GM23338 (cell line): ENCODE data around the gene KBTBD6. TPM values are rescaled to one million over a fixed set of nuclear protein-coding genes. Genes with fewer than 3 reads are reported as not detected.

Experiments used
- CREB1 ChIP-seq: fragments of 250-450 bp; sonication (Bioruptor Pico); IDR thresholded peaks from 2 replicates; pipeline ENCODE4 v1.5.0; 2020; ENCODE audit warnings: low read depth, mild to moderate bottlenecking, moderate library complexity
- EZH2 ChIP-seq: fragments of 200-600 bp; sonication (generic); IDR thresholded peaks from one replicate; pipeline ENCODE4 v1.8.0; 2017; ENCODE audit warnings: antibody characterized with exemption, mild to moderate bottlenecking, low read depth; ENCODE audit not compliant: unreplicated experiment
- EZH2phosphoT487 ChIP-seq: fragments of 200-600 bp; sonication (generic); IDR thresholded peaks from one replicate; pipeline ENCODE4 v1.8.1; 2018; ENCODE audit warnings: antibody characterized with exemption; ENCODE audit not compliant: unreplicated experiment
- JUNB ChIP-seq: IDR thresholded peaks from one replicate; pipeline ENCODE4 v1.6.1; 2016; ENCODE audit warnings: antibody characterized with exemption; ENCODE audit not compliant: unreplicated experiment
- NANOG ChIP-seq: IDR thresholded peaks from 2 replicates; pipeline ENCODE4 v1.6.1; 2016; ENCODE audit warnings: antibody characterized with exemption, borderline replicate concordance
- POLR2AphosphoS5 ChIP-seq: IDR thresholded peaks from 2 replicates; pipeline ENCODE4 v1.6.1; 2016; ENCODE audit warnings: antibody characterized with exemption, low read depth
- STAT1 ChIP-seq: IDR thresholded peaks from one replicate; pipeline ENCODE4 v1.6.1; 2016; ENCODE audit warnings: antibody characterized with exemption; ENCODE audit not compliant: unreplicated experiment
- ZNF114 ChIP-seq: fragments of 250-450 bp; sonication (Bioruptor Pico); IDR thresholded peaks from 2 replicates; pipeline ENCODE4 v1.5.0; 2020; ENCODE audit warnings: mild to moderate bottlenecking, moderate library complexity
- ZNF331 ChIP-seq: fragments of 250-450 bp; sonication (Bioruptor Pico); IDR thresholded peaks from 2 replicates; pipeline ENCODE4 v1.5.0; 2020; ENCODE audit warnings: low read depth, mild to moderate bottlenecking, moderate library complexity
- polyA plus RNA-seq: library from polyadenylated mRNA; unstranded; fragments of >200 nt; fragmentation: Nextera tagmentation; extraction: Ambion mirVana; gene quantifications from 2 replicates; pipeline ENCODE4 v1.2.1, GENCODE V29; 2016
- total RNA-seq: library from RNA; depleted of rRNA; stranded (reverse); fragments of >200 nt; shearing (Covaris generic); gene quantifications from 2 replicates; pipeline ENCODE4 v1.2.3, GENCODE V29; 2014
- TF ChIP-seq, protein P1 (sequence below): fragments of 250-450 bp; sonication (Bioruptor Pico); IDR thresholded peaks from 2 replicates; pipeline ENCODE4 v1.5.0; 2020; ENCODE audit warnings: mild to moderate bottlenecking, moderate library complexity
- TF ChIP-seq, protein P2 (sequence below): IDR thresholded peaks from 2 replicates; pipeline ENCODE4 v1.6.1; 2016; ENCODE audit warnings: antibody characterized with exemption
- TF ChIP-seq, protein P3 (sequence below): IDR thresholded peaks from one replicate; pipeline ENCODE4 v1.6.1; 2018; ENCODE audit warnings: antibody characterized with exemption; ENCODE audit not compliant: unreplicated experiment

The KBTBD6 gene
- total and polyA plus RNA-seq, 2 experiments from 2014 or later: 5.7 to 13.5 TPM

DNA sequence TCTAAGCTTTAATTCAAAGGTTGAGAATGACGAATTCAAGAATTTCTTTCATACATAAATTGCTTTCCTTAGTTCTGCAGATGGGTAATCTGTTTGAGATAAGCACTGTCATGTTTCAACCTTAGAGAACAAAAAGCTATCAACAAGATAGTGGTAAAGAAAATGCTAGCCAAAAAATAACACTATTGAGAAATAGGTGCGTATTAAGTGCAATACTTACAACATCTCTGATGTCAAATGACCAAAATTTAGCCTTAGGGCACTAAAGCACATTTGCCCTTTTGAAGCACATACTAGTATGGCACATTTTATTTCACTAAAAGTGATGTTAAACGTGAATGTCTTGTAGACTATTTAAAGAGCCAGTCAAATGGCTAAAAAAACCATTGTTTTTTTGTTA is 4.9 kb downstream of the KBTBD6 start (continued):
- TF ChIP-seq, protein P1, sequence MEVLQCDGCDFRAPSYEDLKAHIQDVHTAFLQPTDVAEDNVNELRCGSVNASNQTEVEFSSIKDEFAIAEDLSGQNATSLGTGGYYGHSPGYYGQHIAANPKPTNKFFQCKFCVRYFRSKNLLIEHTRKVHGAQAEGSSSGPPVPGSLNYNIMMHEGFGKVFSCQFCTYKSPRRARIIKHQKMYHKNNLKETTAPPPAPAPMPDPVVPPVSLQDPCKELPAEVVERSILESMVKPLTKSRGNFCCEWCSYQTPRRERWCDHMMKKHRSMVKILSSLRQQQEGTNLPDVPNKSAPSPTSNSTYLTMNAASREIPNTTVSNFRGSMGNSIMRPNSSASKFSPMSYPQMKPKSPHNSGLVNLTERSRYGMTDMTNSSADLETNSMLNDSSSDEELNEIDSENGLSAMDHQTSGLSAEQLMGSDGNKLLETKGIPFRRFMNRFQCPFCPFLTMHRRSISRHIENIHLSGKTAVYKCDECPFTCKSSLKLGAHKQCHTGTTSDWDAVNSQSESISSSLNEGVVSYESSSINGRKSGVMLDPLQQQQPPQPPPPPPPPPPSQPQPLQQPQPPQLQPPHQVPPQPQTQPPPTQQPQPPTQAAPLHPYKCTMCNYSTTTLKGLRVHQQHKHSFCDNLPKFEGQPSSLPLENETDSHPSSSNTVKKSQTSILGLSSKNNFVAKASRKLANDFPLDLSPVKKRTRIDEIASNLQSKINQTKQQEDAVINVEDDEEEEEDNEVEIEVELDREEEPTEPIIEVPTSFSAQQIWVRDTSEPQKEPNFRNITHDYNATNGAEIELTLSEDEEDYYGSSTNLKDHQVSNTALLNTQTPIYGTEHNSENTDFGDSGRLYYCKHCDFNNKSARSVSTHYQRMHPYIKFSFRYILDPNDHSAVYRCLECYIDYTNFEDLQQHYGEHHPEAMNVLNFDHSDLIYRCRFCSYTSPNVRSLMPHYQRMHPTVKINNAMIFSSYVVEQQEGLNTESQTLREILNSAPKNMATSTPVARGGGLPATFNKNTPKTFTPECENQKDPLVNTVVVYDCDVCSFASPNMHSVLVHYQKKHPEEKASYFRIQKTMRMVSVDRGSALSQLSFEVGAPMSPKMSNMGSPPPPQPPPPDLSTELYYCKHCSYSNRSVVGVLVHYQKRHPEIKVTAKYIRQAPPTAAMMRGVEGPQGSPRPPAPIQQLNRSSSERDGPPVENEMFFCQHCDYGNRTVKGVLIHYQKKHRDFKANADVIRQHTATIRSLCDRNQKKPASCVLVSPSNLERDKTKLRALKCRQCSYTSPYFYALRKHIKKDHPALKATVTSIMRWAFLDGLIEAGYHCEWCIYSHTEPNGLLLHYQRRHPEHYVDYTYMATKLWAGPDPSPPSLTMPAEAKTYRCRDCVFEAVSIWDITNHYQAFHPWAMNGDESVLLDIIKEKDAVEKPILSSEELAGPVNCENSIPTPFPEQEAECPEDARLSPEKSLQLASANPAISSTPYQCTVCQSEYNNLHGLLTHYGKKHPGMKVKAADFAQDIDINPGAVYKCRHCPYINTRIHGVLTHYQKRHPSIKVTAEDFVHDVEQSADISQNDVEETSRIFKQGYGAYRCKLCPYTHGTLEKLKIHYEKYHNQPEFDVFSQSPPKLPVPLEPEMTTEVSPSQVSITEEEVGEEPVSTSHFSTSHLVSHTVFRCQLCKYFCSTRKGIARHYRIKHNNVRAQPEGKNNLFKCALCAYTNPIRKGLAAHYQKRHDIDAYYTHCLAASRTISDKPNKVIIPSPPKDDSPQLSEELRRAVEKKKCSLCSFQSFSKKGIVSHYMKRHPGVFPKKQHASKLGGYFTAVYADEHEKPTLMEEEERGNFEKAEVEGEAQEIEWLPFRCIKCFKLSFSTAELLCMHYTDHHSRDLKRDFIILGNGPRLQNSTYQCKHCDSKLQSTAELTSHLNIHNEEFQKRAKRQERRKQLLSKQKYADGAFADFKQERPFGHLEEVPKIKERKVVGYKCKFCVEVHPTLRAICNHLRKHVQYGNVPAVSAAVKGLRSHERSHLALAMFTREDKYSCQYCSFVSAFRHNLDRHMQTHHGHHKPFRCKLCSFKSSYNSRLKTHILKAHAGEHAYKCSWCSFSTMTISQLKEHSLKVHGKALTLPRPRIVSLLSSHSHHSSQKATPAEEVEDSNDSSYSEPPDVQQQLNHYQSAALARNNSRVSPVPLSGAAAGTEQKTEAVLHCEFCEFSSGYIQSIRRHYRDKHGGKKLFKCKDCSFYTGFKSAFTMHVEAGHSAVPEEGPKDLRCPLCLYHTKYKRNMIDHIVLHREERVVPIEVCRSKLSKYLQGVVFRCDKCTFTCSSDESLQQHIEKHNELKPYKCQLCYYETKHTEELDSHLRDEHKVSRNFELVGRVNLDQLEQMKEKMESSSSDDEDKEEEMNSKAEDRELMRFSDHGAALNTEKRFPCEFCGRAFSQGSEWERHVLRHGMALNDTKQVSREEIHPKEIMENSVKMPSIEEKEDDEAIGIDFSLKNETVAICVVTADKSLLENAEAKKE (CRISPR knock-in tag): no peak
- TF ChIP-seq EZH2phosphoT487 (no peak), ZNF331 (CRISPR knock-in tag) (no peak), EZH2 (no peak), NANOG (no peak), STAT1 (no peak), POLR2AphosphoS5 (no peak), CREB1 (CRISPR knock-in tag) (no peak), JUNB (no peak), ZNF114 (CRISPR knock-in tag) (no peak)
- TF ChIP-seq, protein P2, sequence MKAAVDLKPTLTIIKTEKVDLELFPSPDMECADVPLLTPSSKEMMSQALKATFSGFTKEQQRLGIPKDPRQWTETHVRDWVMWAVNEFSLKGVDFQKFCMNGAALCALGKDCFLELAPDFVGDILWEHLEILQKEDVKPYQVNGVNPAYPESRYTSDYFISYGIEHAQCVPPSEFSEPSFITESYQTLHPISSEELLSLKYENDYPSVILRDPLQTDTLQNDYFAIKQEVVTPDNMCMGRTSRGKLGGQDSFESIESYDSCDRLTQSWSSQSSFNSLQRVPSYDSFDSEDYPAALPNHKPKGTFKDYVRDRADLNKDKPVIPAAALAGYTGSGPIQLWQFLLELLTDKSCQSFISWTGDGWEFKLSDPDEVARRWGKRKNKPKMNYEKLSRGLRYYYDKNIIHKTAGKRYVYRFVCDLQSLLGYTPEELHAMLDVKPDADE: no peak
- TF ChIP-seq, protein P3, sequence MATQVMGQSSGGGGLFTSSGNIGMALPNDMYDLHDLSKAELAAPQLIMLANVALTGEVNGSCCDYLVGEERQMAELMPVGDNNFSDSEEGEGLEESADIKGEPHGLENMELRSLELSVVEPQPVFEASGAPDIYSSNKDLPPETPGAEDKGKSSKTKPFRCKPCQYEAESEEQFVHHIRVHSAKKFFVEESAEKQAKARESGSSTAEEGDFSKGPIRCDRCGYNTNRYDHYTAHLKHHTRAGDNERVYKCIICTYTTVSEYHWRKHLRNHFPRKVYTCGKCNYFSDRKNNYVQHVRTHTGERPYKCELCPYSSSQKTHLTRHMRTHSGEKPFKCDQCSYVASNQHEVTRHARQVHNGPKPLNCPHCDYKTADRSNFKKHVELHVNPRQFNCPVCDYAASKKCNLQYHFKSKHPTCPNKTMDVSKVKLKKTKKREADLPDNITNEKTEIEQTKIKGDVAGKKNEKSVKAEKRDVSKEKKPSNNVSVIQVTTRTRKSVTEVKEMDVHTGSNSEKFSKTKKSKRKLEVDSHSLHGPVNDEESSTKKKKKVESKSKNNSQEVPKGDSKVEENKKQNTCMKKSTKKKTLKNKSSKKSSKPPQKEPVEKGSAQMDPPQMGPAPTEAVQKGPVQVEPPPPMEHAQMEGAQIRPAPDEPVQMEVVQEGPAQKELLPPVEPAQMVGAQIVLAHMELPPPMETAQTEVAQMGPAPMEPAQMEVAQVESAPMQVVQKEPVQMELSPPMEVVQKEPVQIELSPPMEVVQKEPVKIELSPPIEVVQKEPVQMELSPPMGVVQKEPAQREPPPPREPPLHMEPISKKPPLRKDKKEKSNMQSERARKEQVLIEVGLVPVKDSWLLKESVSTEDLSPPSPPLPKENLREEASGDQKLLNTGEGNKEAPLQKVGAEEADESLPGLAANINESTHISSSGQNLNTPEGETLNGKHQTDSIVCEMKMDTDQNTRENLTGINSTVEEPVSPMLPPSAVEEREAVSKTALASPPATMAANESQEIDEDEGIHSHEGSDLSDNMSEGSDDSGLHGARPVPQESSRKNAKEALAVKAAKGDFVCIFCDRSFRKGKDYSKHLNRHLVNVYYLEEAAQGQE: no peak
